ENCODE results near the gene SPACA1.

DNA sequence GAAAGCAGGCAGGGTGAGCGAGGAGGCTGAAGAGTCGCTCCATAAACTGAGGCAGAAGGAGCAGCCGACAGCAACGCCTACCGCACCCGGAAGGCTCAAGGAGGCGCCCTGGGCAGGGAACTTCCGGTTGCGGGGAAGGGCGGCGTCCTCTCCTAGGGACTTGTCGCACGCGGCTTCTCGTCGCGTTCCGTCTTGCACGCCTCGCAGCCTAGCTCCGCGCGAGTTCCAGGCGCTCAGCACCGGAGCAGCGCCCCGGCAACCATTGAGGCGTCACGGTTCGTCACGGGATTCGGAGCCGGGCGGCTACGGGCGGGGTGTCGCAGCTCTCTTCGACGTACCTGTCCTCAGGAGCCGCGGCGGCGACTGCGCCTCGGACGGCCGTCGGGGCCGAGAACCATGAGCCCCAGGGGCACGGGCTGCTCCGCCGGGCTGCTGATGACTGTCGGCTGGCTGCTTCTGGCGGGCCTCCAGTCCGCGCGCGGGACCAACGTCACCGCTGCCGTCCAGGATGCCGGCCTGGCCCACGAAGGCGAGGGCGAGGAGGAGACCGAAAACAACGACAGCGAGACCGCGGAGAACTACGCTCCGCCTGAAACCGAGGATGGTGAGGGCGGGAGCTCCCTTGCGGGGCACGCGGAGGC is at the start of gene SPACA1:
- TF ChIP-seq ZBTB1 (CRISPR knock-in tag; IDR thresholded peaks at IDR 0.05; ENCODE audit: borderline replicate concordance, low read depth) (no peak), POLR2A (conservative IDR thresholded peaks at IDR 0.05) (no peak)

Data from K562 (cell line).